Transverse colon (tissue), 1 donor: ENCODE data around the gene LDHB.

Source experiments
- EP300 ChIP-seq: sonication (generic); formaldehyde crosslinking; IDR thresholded peaks from one replicate; pipeline ENCODE4 v1.6.1; 2017; ENCODE audit warnings: antibody characterized with exemption, low read depth
- POLR2A ChIP-seq: fragments of 450-650 bp; IDR thresholded peaks from one replicate; pipeline ENCODE4 v1.6.1; 2016; ENCODE audit warnings: antibody characterized with exemption, mild to moderate bottlenecking, moderate library complexity

- TF ChIP-seq POLR2A (no peak), EP300 (no peak)
Measured at GRCh38 chr12:21604245-21605101, 53.2 kb downstream of the LDHB start, which contains the start of gene GYS2.
